ENCODE results near the gene MYOZ2.
"Not testable (repeated sequence)": the region's sequence is repeated elsewhere in the genome, so short reads cannot be mapped to it uniquely, and the experiment has no call there.

The MYOZ2 gene

DNA sequence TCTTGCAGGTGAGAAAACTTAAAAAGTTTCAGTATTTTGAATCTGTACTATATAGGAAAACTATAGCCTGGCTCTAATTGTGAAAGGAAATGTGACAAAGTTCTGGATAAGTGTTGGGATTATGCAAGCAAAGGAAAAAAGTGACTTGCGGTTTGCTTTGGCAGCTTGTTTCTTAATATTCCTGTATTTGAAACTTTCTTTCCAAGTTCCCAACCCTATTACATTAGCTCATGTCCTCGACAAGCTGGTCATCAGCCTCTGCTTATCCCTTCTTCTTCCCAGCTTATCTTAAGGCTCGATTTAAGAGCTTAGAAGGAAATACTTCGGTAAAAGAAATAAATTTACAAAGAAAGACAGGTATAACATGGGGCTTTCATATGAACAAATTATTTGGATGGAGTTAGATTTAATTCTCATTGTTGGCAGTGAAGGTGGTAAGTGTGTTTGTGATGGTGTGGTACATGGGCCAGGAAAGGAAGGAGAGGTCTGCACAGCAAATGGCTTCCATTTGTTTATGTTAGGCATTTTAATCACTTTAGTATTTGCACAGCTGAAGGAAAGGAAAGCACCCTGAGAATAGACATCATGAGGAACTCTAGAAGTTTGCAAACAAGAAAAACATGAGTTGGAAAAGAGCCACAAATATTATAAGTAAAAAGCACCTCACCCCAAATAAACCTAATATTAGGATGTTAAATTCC is 5.1 kb upstream of the MYOZ2 start:
- no peak for DNase-seq

- no peak for DNase-seq
These were observed 4.5 kb upstream of the MYOZ2 start for GRCh38 chr4:119131164-119131563.

DNA sequence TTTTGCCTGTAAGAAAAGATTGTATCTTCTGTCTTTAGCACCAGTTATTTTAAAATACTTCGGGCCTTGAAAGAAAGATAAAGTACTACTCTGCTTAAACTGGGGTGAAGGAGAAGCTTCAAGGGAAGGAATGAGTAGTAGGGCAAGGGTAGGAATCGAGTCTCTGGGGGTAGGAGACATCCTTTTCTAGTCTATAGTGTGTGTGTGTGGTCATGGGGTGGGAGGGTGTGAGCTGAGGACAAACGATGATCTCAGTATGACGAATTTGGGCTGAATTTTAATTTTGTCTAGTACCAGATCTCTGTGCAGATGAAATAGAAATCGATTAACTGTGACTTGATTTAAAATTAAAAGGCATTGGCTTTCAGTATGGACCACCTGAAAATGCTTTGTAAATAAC is 3.3 kb upstream of the MYOZ2 start:
- DNase-seq = no peak

GRCh38 chr4:119136546-119136945 is 914 bp downstream of the MYOZ2 start:
- no peak for DNase-seq

- DNase-seq = no peak
These were observed 2.4 kb downstream of the MYOZ2 start for GRCh38 chr4:119138046-119138445.

GRCh38 chr4:119139311-119139710 is 3.7 kb downstream of the MYOZ2 start:
- no peak for DNase-seq

DNA sequence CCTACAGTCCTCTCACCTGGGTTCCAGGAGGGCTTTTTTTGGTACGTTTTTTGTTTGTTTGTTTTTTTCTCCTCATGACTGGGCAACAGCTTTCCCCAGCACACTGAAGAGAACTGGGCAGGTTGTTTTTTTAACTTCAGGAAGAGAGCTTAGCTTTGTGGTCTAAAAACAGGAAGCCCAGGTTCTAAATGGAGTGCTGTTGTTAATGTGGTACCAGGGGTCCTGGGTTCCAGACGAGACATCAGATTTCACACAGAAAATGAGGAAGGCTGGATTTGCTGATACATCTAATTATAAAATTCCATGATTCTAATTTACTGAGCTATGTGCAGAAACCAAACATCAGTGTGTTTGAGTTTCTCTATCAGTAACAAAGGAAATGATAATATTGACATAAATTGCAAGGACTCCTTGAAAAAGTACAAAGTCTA is 4.2 kb downstream of the MYOZ2 start:
- no peak for DNase-seq

GRCh38 chr4:119141283-119141682 is 5.7 kb downstream of the MYOZ2 start:
- DNase-seq = not testable (repeated sequence)

- no peak for DNase-seq
These were observed 7.2 kb downstream of the MYOZ2 start for GRCh38 chr4:119142833-119143232.

DNA sequence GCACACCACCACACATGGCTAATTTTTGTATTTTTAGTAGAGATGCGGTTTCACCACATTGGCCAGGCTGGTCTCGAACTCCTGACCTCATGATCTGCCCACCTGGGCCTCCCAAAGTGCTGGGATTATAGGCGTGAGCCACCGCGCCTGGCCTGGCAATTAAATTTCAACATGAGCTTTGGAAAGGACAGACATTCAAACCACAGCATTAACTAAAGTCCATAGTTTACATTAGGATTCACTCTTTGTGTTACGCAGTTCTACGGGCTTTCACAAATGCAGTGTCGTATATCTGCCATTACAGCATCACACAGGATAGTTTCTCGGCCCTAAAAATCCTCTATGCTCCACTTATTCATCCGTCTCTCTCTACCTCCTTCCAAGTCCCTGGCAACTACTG is 7.7 kb downstream of the MYOZ2 start:
- DNase-seq = not testable (repeated sequence)

- no peak for DNase-seq
These were observed 13.5 kb downstream of the MYOZ2 start for GRCh38 chr4:119149110-119149509.

DNA sequence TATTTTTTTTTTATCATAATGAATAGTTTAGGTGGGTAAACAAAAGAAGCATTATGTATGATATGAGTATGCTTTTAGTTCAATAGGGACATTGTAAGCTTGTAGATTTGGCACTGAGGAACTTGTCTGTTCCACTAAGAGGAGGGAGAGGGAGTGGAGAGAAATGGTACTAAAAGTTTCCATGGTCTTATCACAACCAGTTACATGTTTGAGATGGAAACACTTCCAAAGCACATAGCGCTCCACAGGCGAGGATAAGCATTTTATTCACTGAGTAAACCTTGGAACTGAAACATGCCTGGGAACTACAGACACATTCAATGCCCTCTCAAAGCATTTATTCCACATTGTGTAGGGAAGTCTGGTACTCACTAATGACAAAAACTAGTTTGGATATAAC is 15.5 kb downstream of the MYOZ2 start:
- DNase-seq = no peak

DNA sequence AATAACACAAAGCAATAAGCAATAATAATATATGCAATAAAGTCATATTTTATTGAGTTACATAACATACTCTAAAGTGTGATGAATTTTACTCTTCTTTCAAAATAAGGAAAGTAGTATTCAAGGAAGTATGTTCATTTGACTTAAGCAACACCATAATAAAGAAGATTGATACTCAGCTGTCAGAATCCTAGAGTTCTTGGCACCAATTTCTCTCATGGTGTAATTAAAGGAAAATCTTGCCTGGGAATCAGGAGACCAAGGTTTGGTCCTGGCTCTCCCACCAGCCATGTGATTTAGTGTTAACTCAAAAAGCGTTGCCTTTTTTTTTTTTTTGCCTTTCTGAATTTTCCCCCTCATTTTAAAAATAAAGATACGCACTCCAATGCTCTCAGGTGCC is 17.1 kb downstream of the MYOZ2 start:
- no peak for DNase-seq

- no peak for DNase-seq
These were observed 26.5 kb downstream of the MYOZ2 start for GRCh38 chr4:119162174-119162573.

DNA sequence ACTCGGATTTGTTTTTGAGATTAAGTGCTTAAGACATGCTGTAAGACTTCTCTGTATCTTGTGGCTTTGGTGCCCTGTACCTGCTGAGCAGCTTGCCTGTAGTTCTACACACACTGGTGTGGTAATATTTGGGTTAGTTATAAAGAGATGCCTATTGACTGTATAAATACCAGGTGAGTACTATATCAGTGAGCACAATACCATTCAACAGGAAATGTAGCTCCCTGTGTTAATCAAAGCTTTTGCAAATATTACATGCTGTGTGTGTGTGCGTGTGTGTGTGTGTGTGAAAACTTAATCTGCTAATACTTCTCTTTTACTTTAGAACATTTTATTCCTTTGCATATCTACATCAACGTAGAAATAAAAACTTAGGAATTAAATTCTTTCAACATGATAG is 30.1 kb downstream of the MYOZ2 start:
- no peak for DNase-seq

- no peak for DNase-seq
These were observed 34.6 kb downstream of the MYOZ2 start for GRCh38 chr4:119170195-119170594.

GRCh38 chr4:119172223-119172622 is 36.6 kb downstream of the MYOZ2 start:
- DNase-seq = no peak

DNA sequence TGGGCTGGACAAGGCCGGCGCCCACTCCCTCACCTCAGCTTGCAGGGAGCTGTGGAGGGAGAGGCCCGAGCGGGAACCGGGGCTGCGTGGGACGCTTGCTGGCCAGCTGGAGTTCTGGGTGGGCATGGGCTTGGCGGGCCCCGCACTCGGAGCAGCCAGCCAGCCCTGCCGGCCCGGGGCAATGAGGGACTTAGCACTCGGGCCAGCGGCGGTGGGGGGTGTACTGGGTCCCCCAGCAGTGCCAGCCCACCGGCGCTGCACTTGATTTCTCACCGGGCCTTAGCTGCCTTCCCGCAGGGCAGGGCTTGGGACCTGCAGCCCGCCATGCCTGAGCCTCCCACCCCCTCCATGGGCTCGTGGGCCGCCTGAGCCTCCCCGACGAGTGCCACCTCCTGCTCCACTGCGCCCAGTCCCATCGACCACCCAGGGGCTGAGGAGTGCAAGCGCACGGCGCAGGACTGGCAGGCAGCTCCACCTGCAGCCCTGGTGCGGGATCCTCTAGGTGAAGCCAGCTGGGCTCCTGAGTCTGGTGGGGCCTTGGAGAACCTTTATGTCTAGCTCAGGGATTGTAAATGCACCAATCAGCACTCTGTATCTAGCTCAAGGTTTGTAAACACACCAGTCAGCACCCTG is 38.2 kb downstream of the MYOZ2 start:
- not testable (repeated sequence) for DNase-seq

GRCh38 chr4:119179011-119179410 is 43.4 kb downstream of the MYOZ2 start:
- no peak for DNase-seq

DNA sequence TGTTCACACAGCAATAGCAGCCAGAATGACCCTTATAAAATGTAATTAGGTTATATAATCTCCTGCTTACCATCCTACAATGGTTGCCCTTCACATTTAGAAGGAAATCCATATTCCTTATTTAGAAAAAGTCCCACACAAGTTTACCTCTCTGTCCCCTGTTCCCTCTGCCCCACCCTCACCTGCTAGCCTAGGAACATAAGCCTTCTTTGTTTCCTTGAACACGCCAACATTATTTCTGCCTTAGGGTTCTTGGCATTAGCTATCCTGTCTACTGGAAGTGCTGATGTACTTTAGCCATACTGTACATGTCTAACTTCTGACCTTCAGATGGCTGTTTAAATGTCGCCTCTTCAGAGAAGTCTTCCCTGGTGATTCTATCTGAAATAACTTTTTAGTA is 48.5 kb downstream of the MYOZ2 start:
- no peak for DNase-seq

GRCh38 chr4:119189638-119190037 is 54.0 kb downstream of the MYOZ2 start:
- no peak for DNase-seq

- DNase-seq = no peak
These were observed 54.7 kb downstream of the MYOZ2 start for GRCh38 chr4:119190354-119190753.

GRCh38 chr4:119191505-119191904 is 55.9 kb downstream of the MYOZ2 start:
- no peak for DNase-seq

- DNase-seq = no peak
These were observed 62.2 kb downstream of the MYOZ2 start for GRCh38 chr4:119197772-119198212.

- DNase-seq = peak; percentile 16
These were observed 69.3 kb downstream of the MYOZ2 start for GRCh38 chr4:119204916-119205315.
